ENCODE results near the gene C2orf74.
"Not testable (repeated sequence)": the region's sequence is repeated elsewhere in the genome, so short reads cannot be mapped to it uniquely, and the experiment has no call there.

The C2orf74 gene

GRCh38 chr2:61173116-61173515 is 11.1 kb downstream of the C2orf74 start:
- no peak for DNase-seq (ENCODE audit: low read depth in 3 of 3)

DNA sequence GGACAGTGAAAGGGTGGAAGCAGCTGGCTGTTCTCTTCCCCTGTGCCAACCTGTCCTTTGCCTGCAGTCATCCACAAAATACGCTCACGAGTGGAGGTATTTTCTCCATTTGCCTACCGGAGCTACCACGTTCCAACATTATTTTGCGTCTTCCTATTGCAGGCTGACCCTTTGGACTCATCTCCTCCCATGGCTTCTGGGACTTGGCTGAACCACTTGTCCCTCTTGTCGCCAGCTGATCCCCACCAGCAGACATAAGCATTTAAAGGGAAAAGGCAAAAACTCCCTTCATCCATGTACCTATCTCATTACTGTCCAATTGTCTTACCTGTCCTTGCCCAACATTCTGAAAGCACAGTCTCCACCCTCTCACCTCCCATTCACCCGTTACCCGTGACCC is 13.0 kb downstream of the C2orf74 start:
- no peak for DNase-seq (ENCODE audit: low read depth in 3 of 3)

- peak; percentile 88 to 96 (median 90) for DNase-seq (ENCODE audit: low read depth in 3 of 3)
These were observed 15.1 kb downstream of the C2orf74 start for GRCh38 chr2:61176755-61177726.

DNA sequence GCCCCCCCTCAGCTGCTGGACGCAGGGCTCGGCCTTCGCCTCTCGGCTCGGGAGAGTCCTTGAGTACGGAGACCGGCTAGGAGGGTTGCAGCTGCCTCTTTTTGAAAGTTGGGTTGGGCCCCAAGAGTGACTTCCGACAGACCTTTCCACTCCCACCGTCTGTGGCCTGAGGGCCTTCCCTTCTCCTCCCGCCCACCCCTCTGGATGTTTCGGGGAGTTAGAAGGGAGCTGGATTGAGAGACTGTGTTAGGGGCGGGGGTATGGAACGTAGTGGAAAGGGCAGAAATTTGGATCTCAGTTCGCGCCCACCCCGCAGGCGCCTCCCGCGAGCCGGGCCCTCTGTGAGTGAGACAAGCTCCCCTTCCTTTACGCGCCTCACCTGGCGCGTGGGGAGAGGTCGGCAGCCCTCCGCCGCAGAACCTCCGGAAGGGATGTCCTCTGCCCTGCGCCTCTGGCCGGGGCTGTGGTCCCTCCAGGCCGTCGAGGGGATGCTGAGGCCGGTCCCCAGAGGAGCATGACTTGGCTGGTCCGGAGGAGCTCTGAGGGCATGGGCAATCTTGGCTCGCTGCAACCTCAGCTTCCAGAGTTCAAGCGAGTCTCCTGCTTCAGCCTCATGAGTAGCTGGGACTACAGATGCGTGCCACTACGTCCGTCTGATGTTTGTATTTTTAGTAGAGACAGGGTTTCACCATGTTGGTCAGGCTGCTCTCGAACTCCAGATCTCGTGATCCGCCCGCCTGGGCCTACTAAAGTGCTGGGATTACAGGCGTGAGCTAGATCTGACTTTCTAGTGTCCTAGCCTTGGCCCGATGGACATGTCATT is 15.9 kb downstream of the C2orf74 start:
- DNase-seq (ENCODE audit: low read depth in 3 of 3), result peak; percentile 5 to 43 (median 11)

DNA sequence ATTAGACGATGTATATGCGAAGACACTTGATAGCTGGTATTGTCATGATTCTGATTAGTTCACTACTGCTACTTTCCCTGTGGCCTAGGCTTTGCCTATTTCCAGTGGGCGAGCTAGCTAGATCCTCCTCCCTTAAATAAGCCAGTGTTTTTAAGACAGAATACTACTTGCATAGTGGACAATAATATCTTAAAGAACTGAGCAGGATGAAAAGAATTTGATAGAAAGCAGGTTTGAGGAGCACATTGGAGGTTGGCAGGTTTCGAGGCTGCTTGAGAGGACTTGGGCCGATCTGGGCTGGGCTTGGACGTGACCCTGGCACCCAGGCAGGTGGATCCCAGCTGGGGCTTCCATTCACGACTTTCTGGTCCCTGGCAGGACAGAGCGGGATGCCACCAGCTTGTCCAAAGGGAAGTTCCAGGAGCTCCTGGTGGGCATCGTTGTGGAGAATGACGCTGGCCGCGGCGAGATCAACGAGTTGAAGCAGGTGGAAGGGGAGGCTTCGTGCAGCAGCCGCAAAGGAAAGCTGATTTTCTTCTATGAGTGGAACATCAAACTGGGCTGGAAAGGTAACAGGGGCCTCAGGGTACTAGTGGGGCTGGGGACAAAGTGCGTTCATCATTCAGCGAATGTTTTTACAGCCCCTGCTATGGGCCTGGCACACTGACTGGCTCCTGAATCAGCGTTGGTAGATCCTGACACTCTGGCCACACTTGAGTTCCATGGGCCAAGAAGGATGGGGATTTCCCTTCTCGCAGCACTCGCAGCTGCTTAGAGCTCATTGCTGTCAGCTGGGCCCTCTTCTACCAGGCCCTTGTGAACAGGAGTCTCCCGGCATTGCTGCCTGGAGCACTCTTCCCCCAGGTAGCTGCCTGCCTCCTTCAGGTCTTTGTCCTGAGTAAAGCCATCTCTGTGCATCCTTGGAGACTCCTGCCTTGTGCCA is 16.9 kb downstream of the C2orf74 start:
- DNase-seq (ENCODE audit: low read depth in 3 of 3), result no peak

- no peak for DNase-seq (ENCODE audit: low read depth in 3 of 3)
These were observed 18.0 kb downstream of the C2orf74 start for GRCh38 chr2:61179701-61180639.

GRCh38 chr2:61180686-61181085 is 18.7 kb downstream of the C2orf74 start:
- no peak for DNase-seq (ENCODE audit: low read depth in 3 of 3)

- DNase-seq (ENCODE audit: low read depth in 3 of 3), result no peak
These were observed 19.5 kb downstream of the C2orf74 start for GRCh38 chr2:61181382-61182058.

- no peak for DNase-seq (ENCODE audit: low read depth in 3 of 3)
These were observed 20.0 kb downstream of the C2orf74 start for GRCh38 chr2:61182059-61182383.

- DNase-seq (ENCODE audit: low read depth in 3 of 3), result no peak
These were observed 21.8 kb downstream of the C2orf74 start for GRCh38 chr2:61183795-61184194.

DNA sequence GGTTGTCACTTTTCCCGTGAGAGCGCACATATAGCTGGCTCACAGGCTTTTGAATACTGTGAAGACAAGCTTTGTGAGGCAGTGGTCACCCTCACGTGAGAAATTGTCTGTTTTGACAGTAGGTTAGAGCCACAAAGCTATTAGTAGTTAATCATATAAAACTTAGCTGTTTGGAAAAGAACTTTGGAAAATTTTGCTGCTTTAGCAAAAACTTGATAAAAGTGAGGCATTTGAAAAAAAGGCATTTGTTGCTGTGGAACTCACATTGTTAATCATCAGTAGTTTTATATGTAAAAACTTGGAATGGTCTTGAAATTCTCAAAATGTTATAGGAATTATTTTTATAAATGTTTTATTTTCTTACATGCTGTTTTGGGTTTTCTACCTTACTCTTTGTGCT is 22.3 kb downstream of the C2orf74 start:
- no peak for DNase-seq (ENCODE audit: low read depth in 3 of 3)

GRCh38 chr2:61185231-61185728 is 23.3 kb downstream of the C2orf74 start:
- DNase-seq (ENCODE audit: low read depth in 3 of 3), result no peak

DNA sequence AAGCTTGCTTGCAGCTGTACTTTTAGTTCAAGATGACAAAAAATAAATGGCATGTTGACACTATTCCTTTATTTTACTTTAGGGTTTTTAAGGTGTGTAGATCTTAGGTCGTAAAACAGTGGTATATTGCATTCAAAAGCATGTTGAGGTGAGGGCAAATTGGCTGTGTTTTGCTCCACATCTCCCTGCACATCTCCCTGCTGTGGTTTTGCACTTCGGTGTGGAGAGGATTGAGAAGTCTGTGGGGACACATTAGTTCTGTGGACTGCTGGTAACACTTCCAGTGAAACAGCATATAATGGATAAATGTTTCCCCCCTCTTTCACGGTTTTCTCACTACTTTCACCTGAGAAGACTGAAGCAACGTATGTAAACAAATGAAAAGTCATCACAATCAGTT is 25.1 kb downstream of the C2orf74 start:
- no peak for DNase-seq (ENCODE audit: low read depth in 3 of 3)

- DNase-seq (ENCODE audit: low read depth in 3 of 3), result no peak
These were observed 31.9 kb downstream of the C2orf74 start for GRCh38 chr2:61193670-61194561.

DNA sequence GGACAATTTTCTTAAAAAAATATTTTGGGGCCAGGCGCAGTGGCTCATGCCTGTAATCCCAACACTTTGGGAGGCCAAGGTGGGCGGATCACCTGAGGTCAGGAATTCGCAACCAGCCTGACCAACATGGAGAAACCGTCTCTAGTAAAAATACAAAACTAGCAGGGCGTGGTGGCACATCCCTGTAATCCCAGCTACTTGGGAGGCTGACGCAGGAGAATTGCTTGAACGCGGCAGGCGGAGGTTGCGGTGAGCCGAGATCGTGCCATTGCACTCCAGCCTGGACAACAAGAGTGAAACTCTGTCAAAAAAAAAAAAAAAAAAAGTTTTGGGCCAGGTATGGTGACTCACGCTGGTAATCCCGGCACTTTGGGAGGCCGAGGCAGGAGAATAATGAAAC is 32.7 kb downstream of the C2orf74 start:
- not testable (repeated sequence) for DNase-seq (ENCODE audit: low read depth in 3 of 3)

DNA sequence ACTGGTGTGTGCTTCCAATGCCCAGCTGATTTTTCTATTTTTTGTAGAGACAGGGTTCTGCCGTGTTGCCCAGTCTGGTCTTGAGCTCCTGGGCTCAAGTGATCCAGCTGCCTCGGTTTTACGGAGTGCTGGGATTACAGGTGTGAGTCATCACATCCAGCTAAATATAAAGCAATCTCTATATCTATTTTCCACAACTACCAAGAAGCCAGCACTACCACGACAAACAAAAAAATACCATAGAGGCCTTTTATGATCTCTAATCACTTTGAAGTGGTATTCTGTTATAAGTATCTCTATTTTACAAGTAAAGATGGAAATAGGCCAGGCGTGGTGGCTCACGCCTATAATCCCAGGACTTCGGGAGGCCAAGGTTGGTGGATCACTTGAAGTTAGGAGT is 34.7 kb downstream of the C2orf74 start:
- DNase-seq (ENCODE audit: low read depth in 3 of 3), result no peak

DNA sequence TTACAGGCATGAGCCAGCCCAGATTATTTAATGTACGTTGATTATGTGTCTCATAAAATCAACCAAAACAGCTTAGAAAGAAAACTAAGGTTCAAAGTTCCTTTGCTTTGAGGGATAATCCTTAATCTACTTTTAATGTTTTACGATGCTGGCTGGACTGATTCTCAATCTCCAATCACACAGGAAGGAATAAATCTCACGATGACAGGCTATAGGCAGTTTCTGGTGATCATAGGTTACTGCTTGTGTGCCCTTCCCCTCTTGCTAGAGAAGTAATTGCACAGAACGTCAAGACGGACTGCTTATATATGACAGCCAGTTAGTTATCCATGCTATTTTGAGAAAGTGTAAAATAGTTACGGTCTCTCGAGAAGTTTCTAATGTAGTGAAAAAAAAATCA is 43.1 kb downstream of the C2orf74 start:
- no peak for DNase-seq (ENCODE audit: low read depth in 3 of 3)

DNA sequence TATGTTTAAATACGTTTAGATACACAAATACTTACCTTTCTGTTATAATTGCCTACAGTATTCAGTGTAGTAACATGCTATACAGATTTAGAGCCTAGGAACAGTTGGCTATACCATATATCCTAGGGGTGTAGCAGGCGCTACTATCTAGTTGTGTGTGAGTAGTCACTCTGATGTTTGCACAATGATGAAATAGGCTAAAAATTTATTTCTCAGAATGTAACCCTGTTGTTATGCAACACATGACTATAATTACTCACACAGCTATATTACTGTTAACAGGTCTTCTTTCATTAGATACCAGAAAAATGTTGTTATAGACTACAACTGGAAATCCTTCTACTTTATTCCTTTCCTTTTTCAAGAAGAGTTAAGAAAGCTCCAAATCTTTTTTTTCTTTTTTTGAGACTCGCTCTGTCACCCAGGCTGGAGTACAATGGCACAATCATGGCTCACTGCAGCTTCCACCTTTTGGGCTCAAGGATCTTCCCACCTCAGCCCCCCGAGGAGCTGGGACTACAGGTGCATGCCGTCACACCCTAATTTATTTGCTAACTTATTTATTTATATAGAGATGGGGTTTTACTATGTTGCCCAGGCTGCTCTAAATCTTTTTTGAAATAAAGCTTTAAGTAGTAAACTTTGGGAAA is 48.5 kb downstream of the C2orf74 start:
- no peak for DNase-seq (ENCODE audit: low read depth in 3 of 3)

Measured in stimulated activated CD4-positive, alpha-beta T cell treated with anti-CD3 and anti-CD28 coated beads, TNF-alpha, amount 100 ng/mL, for 48 hours (primary cell).